OCI-LY1 (cell line): ENCODE measurements around the gene COBL.

Experiments used
- H2AFZ ChIP-seq: fragments of 200-600 bp; sonication (generic), shearing (Covaris generic); 2 replicates; pipeline ENCODE4 v1.6.0; 2014; ENCODE audit warnings: antibody characterized with exemption, mild to moderate bottlenecking, low read length
- H3F3A ChIP-seq: fragments of 200-600 bp; sonication (generic), shearing (Covaris generic); 2 replicates; pipeline ENCODE4 v1.6.0; 2014; ENCODE audit warnings: mild to moderate bottlenecking, antibody characterized with exemption, low read length, moderate library complexity; ENCODE audit not compliant: insufficient read depth
- H3K27ac ChIP-seq: fragments of 200-600 bp; sonication (generic); 2 replicates; pipeline ENCODE4 v1.5.1; 2014; ENCODE audit warnings: low read length, mixed run types, mild to moderate bottlenecking, low read depth; ENCODE audit not compliant: poor library complexity, severe bottlenecking
- H3K27me3 ChIP-seq: fragments of 200-600 bp; sonication (generic); 2 replicates; pipeline ENCODE4 v1.6.0; 2014; ENCODE audit warnings: antibody characterized with exemption, mild to moderate bottlenecking, low read length, moderate library complexity; ENCODE audit not compliant: insufficient read depth
- H3K36me3 ChIP-seq: fragments of 200-600 bp; sonication (generic); 2 replicates; pipeline ENCODE4 v1.6.1; 2014; ENCODE audit warnings: mild to moderate bottlenecking, antibody characterized with exemption, low read length, moderate library complexity, mixed read lengths; ENCODE audit not compliant: insufficient read depth
- H3K4me1 ChIP-seq: fragments of 200-600 bp; sonication (generic); 2 replicates; pipeline ENCODE4 v1.5.1; 2014; ENCODE audit warnings: mild to moderate bottlenecking, low read length, moderate library complexity; ENCODE audit not compliant: insufficient read depth, severe bottlenecking
- H3K4me2 ChIP-seq: fragments of 200-600 bp; sonication (generic), shearing (Covaris generic); 2 replicates; pipeline ENCODE4 v1.6.1; 2014; ENCODE audit warnings: low read length
- H3K4me3 ChIP-seq: fragments of 200-600 bp; sonication (generic); 2 replicates; pipeline ENCODE4 v1.5.1; 2014; ENCODE audit warnings: low read length, low read depth, mild to moderate bottlenecking, mixed read lengths; ENCODE audit not compliant: poor library complexity, severe bottlenecking
- H3K79me2 ChIP-seq: fragments of 200-600 bp; shearing (Covaris generic); 2 replicates; pipeline ENCODE4 v1.6.1; 2016; ENCODE audit warnings: mixed run types, low read length, mixed read lengths; ENCODE audit not compliant: insufficient read depth
- H3K9ac ChIP-seq: fragments of 200-600 bp; sonication (generic), shearing (Covaris generic); 2 replicates; pipeline ENCODE4 v1.6.1; 2014; ENCODE audit warnings: mild to moderate bottlenecking, low read length, mixed read lengths
- H3K9me2 ChIP-seq: fragments of 200-600 bp; sonication (generic), shearing (Covaris generic); 2 replicates; pipeline ENCODE4 v1.6.1; 2014; ENCODE audit warnings: low read depth, mild to moderate bottlenecking, low read length, mixed read lengths
- H3K9me3 ChIP-seq: fragments of 200-600 bp; shearing (Covaris generic); 2 replicates; pipeline ENCODE4 v1.6.1; 2014; ENCODE audit warnings: low read length, mixed read lengths
- H4K20me1 ChIP-seq: fragments of 200-600 bp; sonication (generic), shearing (Covaris generic); 2 replicates; pipeline ENCODE4 v1.6.0; 2016; ENCODE audit warnings: mild to moderate bottlenecking, low read length; ENCODE audit not compliant: insufficient read depth
- CTCF ChIP-seq: fragments of 200-600 bp; sonication (generic), shearing (Covaris generic); IDR thresholded peaks from 2 replicates; pipeline ENCODE4 v1.5.1; 2017; ENCODE audit warnings: mild to moderate bottlenecking, antibody characterized with exemption, low read length, moderate library complexity, mixed read lengths
- EZH2 ChIP-seq: fragments of 200-600 bp; sonication (generic), shearing (Covaris generic); IDR thresholded peaks from 2 replicates; pipeline ENCODE4 v1.8.0; 2017; ENCODE audit warnings: borderline replicate concordance, mixed run types, mild to moderate bottlenecking, antibody characterized with exemption, low read length, moderate library complexity, mixed read lengths

The COBL gene

GRCh38 chr7:51280156-51280555 lies 36.5 kb downstream of the COBL start:
- H3K9me3 ChIP-seq = no peaks in the 10 kb centered on the region
- H3K27ac ChIP-seq = no peak overlapping the region
- no peaks in the 10 kb centered on the region for H3K4me1 ChIP-seq
- H3K4me3 ChIP-seq = no peak overlapping the region
- no peaks in the 10 kb centered on the region for H3F3A ChIP-seq
- H3K9me2 ChIP-seq = no peaks in the 10 kb centered on the region
- no peaks in the 10 kb centered on the region for H4K20me1 ChIP-seq
- H3K36me3 ChIP-seq = no peaks in the 10 kb centered on the region
- H3K79me2 ChIP-seq = no peaks in the 10 kb centered on the region
- TF ChIP-seq EZH2 = no peak
- TF ChIP-seq CTCF = no peak
- no peaks in the 10 kb centered on the region for H3K27me3 ChIP-seq
- H3K9ac ChIP-seq = no peak overlapping the region
- no peak overlapping the region for H2AFZ ChIP-seq
- H3K4me2 ChIP-seq = no peak overlapping the region

- no peaks in the 10 kb centered on the region for H3K9me3 ChIP-seq
- H3K79me2 ChIP-seq = no peaks in the 10 kb centered on the region
- no peak overlapping the region for H3K9ac ChIP-seq
- no peaks in the 10 kb centered on the region for H3K27me3 ChIP-seq
- H3K9me2 ChIP-seq = no peaks in the 10 kb centered on the region
- no peak overlapping the region for H3K4me3 ChIP-seq
- H2AFZ ChIP-seq = no peak overlapping the region
- TF ChIP-seq EZH2 = no peak
- no peak for TF ChIP-seq CTCF
- no peak overlapping the region for H3K4me2 ChIP-seq
- no peak overlapping the region for H3K27ac ChIP-seq
- H3F3A ChIP-seq = no peaks in the 10 kb centered on the region
- H3K36me3 ChIP-seq = no peaks in the 10 kb centered on the region
- H3K4me1 ChIP-seq = no peaks in the 10 kb centered on the region
- no peaks in the 10 kb centered on the region for H4K20me1 ChIP-seq
Observed at GRCh38 chr7:51279391-51280023, 37.1 kb downstream of the COBL start.

GRCh38 chr7:51278797-51279196 lies 37.8 kb downstream of the COBL start:
- no peak overlapping the region for H3K4me3 ChIP-seq
- H3K27ac ChIP-seq = no peak overlapping the region
- no peaks in the 10 kb centered on the region for H3K79me2 ChIP-seq
- no peaks in the 10 kb centered on the region for H4K20me1 ChIP-seq
- H2AFZ ChIP-seq = no peak overlapping the region
- no peaks in the 10 kb centered on the region for H3K9me2 ChIP-seq
- no peaks in the 10 kb centered on the region for H3K9me3 ChIP-seq
- H3K9ac ChIP-seq = no peak overlapping the region
- no peak overlapping the region for H3K4me2 ChIP-seq
- no peaks in the 10 kb centered on the region; the same call in 1 of the 2 replicates for H3K27me3 ChIP-seq
- no peaks in the 10 kb centered on the region for H3K36me3 ChIP-seq
- no peak for TF ChIP-seq CTCF
- no peak for TF ChIP-seq EZH2
- no peaks in the 10 kb centered on the region for H3K4me1 ChIP-seq
- no peaks in the 10 kb centered on the region for H3F3A ChIP-seq
